ENCODE data around the gene PATL1.
"Not testable (repeated sequence)": the region's sequence is repeated elsewhere in the genome, so short reads cannot be mapped to it uniquely, and the experiment has no call there.

GRCh38 chr11:59681260-59681725 lies 12.5 kb upstream of the PATL1 start:
- TF ChIP-seq CTCF (optimal IDR thresholded peaks at IDR 0.05 in 1 of 3, IDR thresholded peaks at IDR 0.05 in 1 of 3, conservative IDR thresholded peaks at IDR 0.05 in 1 of 3; ENCODE audit: extremely low read depth in 1 of 3, insufficient read depth in 2 of 3, low read length in 3 of 3); EZH2 (IDR thresholded peaks at IDR 0.05; ENCODE audit: low read length): not testable (repeated sequence)
